ENCODE data around the gene PAM16.
"Not testable (repeated sequence)": the region's sequence is repeated elsewhere in the genome, so short reads cannot be mapped to it uniquely, and the experiment has no call there.

Gene PAM16

DNA sequence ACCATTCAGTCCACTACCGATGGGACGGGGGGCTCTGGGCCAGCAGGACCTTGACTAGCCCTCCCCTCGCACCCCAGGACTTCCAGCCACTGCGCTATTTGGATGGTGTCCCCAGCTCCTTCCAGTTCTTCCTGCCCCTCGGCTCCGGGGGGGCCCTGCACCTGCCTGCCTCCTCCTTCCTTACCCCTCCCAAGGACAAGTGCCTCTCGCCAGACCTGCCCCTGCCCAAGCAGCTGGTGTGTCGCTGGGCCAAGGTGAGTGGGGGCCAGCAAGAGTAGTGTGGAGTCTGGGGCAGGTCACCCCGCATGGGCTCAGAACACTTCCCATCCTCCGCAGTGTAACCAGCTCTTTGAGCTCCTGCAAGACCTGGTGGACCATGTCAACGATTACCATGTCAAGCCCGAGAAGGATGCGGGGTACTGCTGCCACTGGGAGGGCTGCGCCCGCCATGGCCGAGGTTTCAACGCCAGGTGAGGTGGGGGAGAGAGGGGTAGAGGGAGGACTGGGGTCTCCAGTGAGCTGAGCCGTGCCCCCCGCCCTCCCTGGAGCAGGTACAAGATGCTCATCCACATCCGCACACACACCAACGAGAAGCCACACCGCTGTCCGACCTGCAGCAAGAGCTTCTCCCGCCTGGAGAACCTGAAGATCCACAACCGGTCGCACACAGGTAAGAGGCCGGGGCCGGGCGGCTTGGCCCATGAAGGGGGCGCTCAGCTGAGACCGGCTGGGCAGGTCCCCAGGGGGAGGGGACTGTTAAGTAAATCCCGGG lies 16.2 kb downstream of the PAM16 start:
- DNase-seq (ENCODE audit: low spot score), result no peak

DNA sequence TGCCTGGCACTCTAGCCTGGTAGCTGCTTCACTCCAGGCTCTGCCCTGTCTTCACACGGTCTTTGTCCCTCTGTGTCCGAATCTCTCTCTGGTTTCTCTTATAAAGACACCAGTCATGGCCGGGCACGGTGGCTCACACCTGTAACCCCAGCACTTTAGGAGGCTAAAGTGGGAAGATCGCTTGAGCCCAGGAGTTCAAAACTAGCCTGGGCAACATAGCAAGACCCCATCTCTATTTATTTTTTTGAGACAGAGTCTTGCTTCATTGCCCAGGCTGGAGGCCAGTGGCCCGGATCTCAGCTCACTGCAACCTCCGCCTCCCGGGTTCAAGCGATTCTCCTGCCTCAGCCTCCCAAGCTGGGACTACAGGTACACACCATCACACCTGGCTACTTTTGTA lies 17.4 kb downstream of the PAM16 start:
- DNase-seq (ENCODE audit: low spot score), result not testable (repeated sequence)

DNA sequence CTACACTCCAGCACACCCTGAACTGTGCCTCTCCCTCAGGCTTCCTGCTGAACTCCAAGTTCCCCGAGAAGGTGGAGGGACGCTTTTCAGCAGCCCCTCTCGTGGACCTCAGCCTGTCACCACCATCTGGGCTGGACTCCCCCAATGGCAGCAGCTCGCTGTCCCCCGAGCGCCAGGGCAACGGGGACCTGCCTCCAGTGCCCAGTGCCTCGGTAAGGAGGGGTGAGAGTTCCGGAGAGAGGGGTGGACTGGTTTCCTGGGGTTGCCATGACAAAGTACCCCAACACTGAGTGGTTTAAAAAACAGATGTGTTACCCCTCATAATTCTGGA lies 17.8 kb downstream of the PAM16 start:
- DNase-seq (ENCODE audit: low spot score), result no peak

DNA sequence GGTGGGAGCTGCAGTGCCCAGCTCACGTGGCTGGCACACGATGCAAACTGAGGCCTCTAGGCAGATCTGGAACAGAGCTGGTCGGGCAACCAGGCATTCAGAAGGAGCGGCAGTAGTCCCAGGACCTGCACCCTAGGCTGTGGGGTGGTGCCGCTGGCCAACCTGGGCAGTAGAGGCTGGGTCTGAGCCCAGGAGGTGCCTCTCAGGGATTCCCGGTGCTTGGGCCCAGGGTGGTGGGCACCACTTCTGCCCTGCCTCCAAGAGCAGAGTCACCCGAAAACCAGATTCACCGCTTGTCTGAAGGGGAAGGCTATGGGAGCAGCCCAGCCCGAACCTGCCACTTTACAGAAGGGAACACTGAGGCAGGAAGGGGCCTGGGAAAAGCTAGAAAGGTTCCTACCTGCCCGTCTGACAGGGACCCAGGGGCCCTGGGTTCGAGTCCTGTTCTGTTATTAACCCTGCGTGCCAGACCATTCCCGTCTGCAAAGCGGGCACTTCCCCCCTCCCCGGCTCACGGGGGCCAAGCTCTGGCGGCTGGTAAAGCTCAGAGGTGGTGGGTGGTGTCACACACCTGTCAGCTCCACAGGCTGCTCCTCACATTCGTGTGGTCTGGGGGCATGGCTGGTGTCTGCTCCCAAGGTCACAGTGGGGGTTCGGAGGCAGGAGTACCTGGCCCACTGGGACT lies 18.4 kb downstream of the PAM16 start:
- DNase-seq (ENCODE audit: low spot score), result no peak

DNA sequence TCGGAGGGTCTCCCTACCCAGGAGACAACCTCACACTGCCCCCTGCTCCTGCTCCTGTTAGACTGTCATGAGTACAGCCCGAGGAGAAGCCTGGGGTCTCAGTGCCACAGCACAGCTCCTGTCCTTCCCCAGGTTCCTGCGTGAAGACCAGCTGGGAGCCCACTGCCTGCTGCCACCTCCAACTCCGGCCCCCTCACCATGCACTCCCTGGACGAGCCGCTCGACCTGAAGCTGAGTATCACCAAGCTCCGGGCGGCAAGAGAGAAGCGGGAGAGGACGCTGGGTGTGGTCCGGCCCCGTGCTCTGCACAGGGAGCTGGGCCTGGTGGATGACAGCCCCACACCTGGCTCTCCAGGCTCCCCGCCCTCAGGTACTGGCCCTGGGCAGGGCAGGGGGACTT lies 19.0 kb downstream of the PAM16 start:
- DNase-seq (ENCODE audit: low spot score), result no peak

DNA sequence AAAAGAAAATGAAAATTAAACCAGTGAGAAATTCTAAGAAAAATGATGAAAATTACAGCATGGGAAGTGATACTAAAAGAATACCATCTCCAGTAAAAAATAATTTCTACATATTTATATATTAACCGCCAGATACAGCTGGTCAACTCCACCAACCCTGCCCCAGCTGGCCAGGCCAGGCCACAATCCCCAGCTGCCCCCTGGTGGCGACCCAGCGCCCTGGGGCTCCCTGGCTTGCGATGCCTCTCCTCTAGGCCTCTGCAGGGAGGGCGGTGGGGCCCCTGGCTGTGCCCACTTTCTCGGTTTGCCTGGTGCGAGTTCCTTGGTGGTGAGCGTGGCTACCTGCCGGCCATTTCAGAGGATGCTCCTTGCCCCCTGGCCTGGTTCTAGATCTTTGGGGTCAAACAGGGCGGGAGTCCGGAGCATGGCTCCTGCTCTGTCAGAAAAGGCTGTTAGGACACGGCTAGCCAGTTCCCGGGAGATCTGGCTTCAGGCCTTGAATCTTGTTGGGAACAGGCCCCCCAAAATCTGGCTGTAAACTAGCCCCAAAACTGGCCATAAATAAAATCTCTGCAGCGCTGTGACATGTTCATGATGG lies 20.7 kb downstream of the PAM16 start:
- peak; percentile 89 for DNase-seq (ENCODE audit: low spot score)

DNA sequence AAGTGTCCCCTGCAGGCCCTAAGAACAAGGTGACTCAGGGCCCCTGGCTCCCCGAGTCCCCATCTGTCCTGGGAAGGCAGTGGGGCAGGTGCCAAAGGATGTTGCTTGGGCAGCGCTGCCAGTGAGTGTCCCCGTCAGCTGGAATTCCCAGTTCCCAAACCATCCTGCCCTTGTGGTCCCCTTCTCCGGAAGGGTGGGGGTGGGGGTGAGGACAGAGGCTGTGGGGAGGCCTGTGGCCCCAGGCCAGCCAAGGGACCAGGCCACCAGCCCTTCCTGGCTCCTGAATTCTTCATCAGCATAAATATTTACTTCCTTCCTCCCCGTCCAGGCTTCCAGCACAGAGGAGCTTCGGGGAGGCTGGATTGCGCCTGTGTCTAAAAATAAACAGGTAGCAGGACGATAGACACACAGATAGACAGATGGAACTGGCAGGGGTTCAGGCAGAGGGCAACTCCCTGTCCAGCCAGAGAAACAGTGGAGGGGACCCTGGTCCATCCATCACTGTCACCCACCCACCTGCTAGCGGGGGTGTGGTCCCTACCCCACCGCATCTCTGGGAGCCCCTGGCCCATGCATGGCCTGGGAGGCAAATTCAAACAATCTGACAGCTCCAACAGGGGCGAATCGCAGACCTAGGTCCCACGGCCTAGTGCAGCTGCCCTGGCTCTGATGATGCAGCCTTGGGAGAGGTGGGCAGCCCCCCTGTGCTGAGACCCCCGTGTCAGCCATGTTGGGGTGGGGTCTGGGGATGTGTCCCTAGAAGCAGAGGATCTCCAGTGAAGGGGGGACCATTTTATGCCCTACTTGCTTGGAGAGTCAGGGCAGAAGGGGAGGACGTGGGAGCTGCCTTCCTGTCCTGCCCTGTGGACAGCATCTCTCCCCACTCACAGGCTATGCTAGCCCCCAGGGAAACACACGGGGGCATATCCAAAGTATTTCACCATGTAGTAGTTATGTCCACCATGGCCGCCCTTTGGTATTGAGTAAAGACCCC lies 22.0 kb downstream of the PAM16 start:
- DNase-seq (ENCODE audit: low spot score), result no peak

DNA sequence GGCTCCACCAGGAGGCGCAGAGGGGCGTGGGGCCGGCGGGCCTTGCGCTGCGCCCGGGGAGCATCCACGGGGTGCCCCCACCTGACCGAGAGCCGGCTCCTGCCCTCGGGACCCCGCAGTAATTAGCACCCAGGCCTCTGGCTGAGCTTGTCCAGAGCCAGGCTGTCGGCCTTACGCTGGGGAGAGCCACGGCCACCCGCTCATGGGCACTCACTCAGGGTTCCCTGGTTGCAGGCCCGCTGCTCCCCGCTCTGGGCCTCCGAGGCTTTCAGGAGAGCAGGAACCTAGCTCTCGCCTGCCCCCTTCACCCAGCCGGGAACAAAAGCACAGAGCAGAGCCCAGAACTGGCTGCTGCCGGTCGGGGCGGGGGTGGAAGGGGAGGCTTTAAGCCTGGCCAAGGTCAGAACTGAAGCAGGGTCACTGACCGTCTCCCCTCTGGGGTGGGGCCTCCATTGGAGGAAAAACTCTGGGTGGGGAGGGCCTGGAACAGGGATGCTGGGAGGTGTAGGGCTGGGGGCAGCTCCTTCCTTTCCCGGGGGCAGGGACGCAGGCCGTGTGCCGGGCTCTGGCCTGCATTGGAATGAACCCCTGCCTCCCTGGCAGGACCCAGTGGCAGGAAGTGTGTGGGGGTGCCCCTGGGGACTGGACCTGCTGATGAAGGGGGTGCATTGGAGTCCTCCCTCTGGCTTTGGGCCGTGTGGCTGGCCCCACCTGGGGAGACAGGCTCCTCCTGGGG lies 22.9 kb downstream of the PAM16 start:
- DNase-seq (ENCODE audit: low spot score), result no peak

DNA sequence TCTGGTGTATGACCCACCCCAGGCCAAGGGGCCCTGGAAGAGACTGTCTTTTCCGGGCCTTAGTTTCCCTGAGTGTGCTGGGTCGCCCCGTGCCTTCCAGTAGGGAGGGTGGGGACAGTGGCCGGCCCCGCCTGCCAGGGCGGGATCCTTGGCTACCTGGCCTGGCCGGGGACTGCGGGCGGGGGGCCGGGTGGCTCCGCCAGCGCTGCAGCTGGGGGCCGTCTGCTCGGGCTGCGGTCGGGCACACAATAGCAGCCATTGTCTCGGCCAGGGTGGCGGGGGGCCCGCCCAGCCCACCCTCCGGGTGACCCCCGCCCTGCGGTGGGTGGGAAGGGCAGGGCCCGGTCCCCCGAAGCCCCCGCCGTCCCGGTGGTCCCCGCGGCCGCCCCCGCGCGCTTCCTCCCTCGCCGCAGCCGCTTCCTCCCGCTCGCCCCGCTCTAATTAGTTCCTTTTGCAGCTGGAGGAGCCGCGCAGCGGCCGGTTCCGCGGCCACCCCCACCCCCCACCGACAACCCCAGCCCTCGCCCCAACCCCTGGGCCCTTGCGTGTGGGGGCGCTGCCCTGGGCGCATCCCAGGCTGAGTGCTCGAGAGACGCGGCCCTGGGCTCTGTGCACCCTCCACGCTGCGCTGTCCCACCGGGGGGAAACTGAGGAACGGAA lies 23.6 kb downstream of the PAM16 start:
- no peak for DNase-seq (ENCODE audit: low spot score)

DNA sequence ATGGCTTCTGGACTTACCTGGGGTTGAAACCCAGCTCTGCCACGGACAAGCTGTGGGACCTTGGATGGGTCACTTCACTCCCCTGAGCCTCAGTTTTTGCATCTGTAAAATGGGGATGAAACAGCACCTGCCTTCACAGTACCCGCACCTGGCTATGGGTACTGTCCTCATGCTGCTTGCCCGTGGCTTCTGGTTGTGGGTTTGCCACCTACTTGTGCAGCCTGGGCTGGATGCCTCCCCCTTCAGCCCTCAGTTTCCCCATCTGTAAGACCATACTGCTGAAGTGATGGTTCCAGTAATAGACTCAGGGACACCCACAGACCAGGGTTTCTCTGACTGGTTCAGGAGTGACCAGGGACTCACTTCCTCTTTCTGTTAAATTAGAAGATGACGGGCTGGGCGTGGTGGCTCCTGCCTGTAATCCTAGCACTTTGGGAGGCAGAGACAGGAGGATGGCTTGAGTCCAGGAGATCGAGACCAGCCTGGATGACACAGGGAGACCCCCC lies 25.8 kb downstream of the PAM16 start:
- DNase-seq (ENCODE audit: low spot score), result no peak

DNA sequence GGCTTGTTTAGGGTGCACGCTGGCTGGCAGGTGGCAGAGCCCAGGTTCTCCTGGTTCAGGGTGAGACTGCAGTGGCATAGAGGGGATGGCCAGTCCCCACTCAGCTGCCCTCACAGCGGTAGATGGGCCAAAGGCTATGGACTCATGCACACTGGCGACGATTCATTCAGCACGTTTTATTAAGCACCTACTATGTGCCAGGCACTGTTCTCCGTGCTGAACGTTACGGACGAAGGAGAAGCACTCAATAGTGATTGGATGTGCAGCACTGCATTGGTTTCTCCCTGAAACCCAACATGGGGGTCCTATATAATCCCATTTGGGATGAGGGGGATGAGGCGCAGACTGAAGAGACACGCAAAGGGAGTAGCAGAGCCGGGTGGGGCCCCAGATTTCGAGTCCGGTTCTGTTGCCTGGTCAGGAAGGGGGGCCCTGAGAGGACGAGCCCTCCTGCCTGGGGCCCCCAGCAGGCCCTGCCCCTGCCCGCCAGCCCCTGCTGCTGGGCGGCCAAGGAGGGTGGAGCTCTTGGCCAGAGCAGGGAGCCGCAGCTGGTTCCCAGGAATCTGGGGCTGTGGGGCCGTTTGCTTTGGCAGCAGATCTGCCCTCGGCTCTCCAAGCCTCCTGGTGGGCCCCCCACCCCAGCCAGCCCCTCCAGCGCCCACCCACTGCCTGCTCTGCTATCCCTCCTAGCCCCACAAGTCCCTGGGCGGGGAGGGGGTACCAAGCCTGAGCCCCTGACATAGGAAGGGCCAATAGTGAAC lies 26.4 kb downstream of the PAM16 start:
- DNase-seq (ENCODE audit: low spot score), result no peak

DNA sequence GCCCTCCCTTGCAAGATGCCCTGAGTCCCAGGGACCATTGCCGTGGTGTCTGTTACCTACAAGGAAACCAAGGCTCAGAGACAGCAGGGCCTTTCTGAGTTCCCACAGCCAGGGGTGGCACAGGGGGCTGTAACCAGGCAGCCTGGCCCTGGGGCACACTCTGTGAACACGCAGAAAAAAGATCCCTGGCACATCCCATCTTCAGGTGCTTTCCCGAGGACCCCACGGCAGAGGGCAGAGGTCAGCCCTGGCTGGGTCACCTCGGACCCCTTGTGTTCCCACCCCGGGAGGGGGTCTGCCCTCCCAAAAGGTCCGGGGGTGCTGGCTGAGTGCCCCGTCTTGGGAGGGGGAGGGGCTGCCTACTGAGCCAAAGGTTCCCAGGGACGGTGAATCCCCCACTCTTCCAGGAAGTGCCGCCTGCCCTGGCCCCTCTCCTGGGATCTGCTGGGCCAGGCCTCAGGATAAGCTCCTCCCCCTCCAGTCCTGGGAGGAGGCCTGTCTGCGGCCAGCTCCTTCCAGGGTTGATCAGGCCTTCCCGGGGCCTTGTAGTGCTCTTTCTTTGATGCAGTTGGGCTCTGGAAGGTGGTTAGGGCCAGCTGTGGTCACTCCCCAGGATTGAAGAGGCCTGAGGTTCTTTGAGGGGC lies 27.2 kb downstream of the PAM16 start:
- peak; percentile 64 for DNase-seq (ENCODE audit: low spot score)

DNA sequence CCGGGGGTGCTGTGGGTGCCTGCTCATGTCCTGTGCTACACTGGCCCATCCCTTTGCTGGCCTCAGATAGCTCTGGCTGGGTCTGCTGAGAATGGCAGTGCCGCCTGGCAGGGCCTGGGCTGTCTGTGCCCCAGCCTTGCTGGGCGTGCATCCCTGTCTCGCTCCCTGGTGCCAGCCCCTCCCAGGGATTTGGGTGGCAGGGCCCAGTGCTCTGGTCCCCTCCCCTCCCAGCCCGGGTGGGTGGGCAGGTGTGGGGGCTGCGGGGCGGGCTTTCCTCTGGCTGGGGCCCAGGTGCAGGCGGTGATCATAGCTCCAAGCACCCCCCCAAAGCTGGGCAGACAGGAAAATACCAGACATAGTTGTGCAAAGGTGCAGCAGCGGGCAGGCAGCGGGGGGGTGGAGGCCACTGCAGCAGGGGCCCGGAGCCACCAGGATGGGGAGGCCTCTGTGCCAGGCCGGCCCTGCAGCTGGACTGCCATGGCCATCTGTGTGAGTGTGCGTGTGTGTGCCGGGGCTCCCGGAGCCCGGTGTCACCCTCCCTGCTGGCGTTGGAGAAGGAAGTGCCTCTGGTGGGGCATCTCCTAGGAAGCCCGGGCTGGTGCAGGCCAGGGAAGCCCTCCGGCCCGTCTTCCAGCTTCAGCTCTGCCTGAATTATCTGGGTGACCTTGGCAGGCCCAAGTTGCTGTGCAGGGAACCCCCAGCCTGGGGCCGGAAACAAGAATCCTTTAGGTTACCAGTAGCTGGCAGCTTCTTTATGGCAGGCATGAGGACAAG lies 27.9 kb downstream of the PAM16 start:
- DNase-seq (ENCODE audit: low spot score), result no peak

DNA sequence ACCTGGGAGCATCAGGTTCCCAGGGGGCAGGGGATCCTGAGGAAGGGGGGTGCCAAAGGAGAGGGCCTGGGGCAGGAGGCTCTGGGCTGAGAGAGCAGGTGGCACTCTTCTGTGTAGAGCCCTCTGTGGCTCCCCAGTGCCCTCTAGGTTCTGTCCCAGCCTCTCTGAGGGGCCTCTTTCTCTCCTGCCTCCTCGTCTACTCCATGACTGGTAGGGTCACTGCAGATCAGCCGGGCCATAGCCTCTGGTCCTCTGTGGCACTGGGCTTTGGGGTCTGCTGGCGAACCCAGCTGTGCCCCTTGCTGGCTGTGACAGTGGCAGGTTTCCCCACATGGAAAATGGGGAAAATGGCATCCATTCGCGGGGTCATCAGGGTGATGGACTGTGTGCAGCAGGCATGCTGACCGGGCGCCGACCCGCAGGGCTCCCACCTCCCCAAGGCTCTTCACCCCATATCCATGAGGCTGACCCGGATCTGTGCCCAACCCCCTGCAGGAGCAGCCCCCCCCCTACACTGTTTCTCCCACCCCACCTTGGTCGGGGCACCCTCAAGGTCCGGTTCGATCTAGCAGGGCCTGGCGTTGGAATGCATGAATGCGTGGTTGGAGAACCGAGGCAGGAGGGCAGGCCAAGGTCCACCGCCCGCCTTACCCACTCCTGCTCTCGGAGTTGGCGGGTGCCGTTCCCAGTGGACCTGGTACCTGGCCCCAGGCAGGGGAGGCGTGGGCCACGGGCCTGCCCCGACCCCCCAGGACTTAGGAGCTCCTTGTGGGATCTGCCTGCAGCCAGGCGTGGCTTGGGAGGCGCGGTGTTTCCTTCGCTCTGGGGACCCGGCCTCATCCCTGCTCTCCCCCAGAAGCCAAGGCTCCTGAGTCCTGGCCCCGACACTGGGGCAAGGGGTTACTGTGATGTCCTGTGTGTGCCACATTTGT lies 28.7 kb downstream of the PAM16 start:
- DNase-seq (ENCODE audit: low spot score), result no peak

DNA sequence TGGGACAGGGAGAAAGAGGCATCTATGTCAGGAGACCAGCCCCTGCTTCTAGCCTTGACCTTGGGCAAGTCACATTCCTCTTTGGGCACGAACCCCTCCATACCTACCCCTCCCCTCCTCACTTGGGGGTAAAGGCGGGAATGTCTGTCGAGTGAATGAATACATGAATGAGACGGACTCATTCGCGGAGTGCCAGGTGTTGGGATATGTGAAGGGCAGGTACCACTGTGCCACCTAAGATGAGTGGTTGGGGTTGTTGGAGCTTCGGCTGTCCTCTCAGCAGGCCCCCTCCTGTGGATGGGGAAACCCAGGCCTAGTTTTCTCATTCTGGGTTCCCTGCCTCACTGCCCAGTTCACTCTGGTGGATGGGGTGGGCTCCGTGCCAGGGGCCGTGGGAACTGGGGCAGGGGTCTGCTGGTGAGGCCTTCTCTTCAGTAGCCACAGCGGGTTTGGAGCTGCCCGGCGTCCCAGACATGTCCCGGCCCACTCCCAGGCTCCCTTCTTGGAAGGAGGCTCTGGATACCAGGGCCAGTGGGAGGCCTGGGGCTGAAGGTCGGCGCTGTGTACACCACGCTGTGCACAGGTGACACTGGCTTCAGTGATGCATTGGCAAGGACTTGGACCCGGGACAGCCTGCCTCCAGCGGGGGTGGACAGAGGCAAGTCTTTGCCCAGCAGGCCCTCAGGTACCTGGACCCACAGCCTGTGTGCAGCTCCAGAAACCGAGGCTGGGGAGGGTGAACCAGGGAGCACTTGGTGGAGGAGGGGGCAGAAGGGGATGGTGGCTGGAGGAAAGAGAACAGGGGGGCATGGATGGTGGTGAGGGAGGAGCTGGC lies 29.6 kb downstream of the PAM16 start:
- no peak for DNase-seq (ENCODE audit: low spot score)

DNA sequence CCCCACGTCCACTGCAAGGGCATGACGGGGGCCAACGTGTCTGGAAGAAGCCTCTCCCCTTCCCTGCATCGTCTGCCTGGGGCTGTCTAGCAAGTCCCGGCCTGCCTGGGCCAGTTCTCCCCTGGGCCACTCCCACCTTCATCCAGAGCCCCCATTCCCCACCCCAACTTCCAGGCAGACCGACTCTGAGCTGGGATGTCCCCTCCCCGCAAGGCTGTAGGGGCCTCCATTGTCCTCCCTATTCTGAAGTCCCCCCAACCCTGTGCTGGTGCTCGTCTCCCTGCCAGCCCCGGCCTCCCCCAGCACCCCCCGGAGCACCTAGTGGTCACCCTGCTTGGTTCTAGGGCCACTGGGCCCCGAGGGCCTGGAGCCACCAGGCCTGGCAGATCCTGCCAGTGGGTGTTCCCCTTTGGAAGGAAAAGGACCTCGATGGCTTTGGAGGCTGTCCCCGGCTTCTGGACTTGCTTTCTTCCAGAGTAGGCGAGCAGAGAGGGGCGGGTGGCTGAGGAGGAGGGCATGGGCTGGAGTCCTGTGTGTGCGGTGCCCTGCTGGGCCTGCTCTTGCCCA lies 30.5 kb downstream of the PAM16 start:
- DNase-seq (ENCODE audit: low spot score), result no peak
